ENCODE results near the gene KDELR1.

Gene KDELR1

GRCh38 chr19:48364598-48365348 is 26.6 kb downstream of the KDELR1 start:
- TF ChIP-seq CTCF (IDR thresholded peaks at IDR 0.05; ENCODE audit: extremely low read depth, insufficient read depth, missing control alignments) = no peak
- in situ Hi-C loops (cut with MboI; ENCODE audit: low pct_unique_long_range_greater_than_20kb, low sequenced_read_pairs, unreplicated experiment) = no loop called here
- DNase-seq (ENCODE audit: low spot score) = no peak

- no peak for TF ChIP-seq CTCF (IDR thresholded peaks at IDR 0.05; ENCODE audit: extremely low read depth, insufficient read depth, missing control alignments)
- in situ Hi-C loops (cut with MboI; ENCODE audit: low pct_unique_long_range_greater_than_20kb, low sequenced_read_pairs, unreplicated experiment) = no loop called here
- DNase-seq (ENCODE audit: low spot score) = peak; percentile 98
Measured at GRCh38 chr19:48363810-48364597, 27.3 kb downstream of the KDELR1 start, which contains the start of the genes SYNGR4 and TMEM143. SYNGR4 (plus strand) TSS chr19:48364367; CDS start chr19:48365843, 1,476 bp downstream. TMEM143 (minus strand) TSS chr19:48363940; CDS start chr19:48363920, 20 bp downstream.

- no peak for TF ChIP-seq CTCF (IDR thresholded peaks at IDR 0.05; ENCODE audit: extremely low read depth, insufficient read depth, missing control alignments)
- DNase-seq (ENCODE audit: low spot score) = peak; percentile 21
- in situ Hi-C loops (cut with MboI; ENCODE audit: low pct_unique_long_range_greater_than_20kb, low sequenced_read_pairs, unreplicated experiment) = no loop called here
Measured at GRCh38 chr19:48363500-48363809, 27.9 kb downstream of the KDELR1 start.

GRCh38 chr19:48362716-48363499 is 28.4 kb downstream of the KDELR1 start:
- DNase-seq (ENCODE audit: low spot score) = peak; percentile 87
- no peak for TF ChIP-seq CTCF (IDR thresholded peaks at IDR 0.05; ENCODE audit: extremely low read depth, insufficient read depth, missing control alignments)
- in situ Hi-C loops (cut with MboI; ENCODE audit: low pct_unique_long_range_greater_than_20kb, low sequenced_read_pairs, unreplicated experiment) = no loop called here

- DNase-seq (ENCODE audit: low spot score) = no peak
- no peak for TF ChIP-seq CTCF (IDR thresholded peaks at IDR 0.05; ENCODE audit: extremely low read depth, insufficient read depth, missing control alignments)
- in situ Hi-C loops (cut with MboI; ENCODE audit: low pct_unique_long_range_greater_than_20kb, low sequenced_read_pairs, unreplicated experiment) = no loop called here
Measured at GRCh38 chr19:48361912-48362311, 29.4 kb downstream of the KDELR1 start.

- no peak for DNase-seq (ENCODE audit: low spot score)
- in situ Hi-C loops (cut with MboI; ENCODE audit: low pct_unique_long_range_greater_than_20kb, low sequenced_read_pairs, unreplicated experiment) = no loop called here
- no peak for TF ChIP-seq CTCF (IDR thresholded peaks at IDR 0.05; ENCODE audit: extremely low read depth, insufficient read depth, missing control alignments)
Measured at GRCh38 chr19:48359123-48359522, 32.2 kb downstream of the KDELR1 start.
